WERI-Rb-1 (cell line): Measurements from ENCODE around the gene PELI3.
A peak's percentile ranks its signal among the peaks of the same experiment; 100 is the strongest.

Source experiments
- DNase-seq: peaks from one replicate; pipeline ENCODE4 v3.0.0-alpha.2; 2020
- H3K27ac ChIP-seq: fragments of 250-450 bp; sonication (Bioruptor Pico); 2 replicates; pipeline ENCODE4 v1.5.1; 2020; ENCODE audit warnings: mild to moderate bottlenecking, moderate library complexity
- H3K27me3 ChIP-seq: fragments of 250-450 bp; sonication (Bioruptor Pico); 2 replicates; pipeline ENCODE4 v1.5.1; 2021; ENCODE audit warnings: mild to moderate bottlenecking, low read depth, moderate library complexity; ENCODE audit not compliant: insufficient read depth, severe bottlenecking
- H3K36me3 ChIP-seq: fragments of 250-450 bp; sonication (Bioruptor Pico); 2 replicates; pipeline ENCODE4 v1.5.1; 2020; ENCODE audit warnings: mild to moderate bottlenecking, moderate library complexity
- H3K4me3 ChIP-seq: 2 replicates; pipeline ENCODE4 v1.5.1; 2011; ENCODE audit warnings: low read depth, mild to moderate bottlenecking, control low read depth, low read length
- H3K9me3 ChIP-seq: fragments of 250-450 bp; sonication (Bioruptor Pico); 2 replicates; pipeline ENCODE4 v1.5.1; 2021; ENCODE audit warnings: mild to moderate bottlenecking, moderate library complexity; ENCODE audit not compliant: severe bottlenecking
- CTCF ChIP-seq: IDR thresholded peaks from 2 replicates; pipeline ENCODE4 v1.5.1; 2011; ENCODE audit warnings: low read depth, mild to moderate bottlenecking, control low read depth, inconsistent platforms, low read length

The PELI3 gene

GRCh38 chr11:66495401-66495854 is 28.7 kb downstream of the PELI3 start:
- DNase-seq, result peak; percentile 55
- H3K4me3 ChIP-seq, result no peak overlapping the region
- peaks cover 68% of the 10 kb centered on the region for H3K36me3 ChIP-seq
- H3K27ac ChIP-seq, result no peak overlapping the region
- H3K9me3 ChIP-seq, result no peaks in the 10 kb centered on the region
- H3K27me3 ChIP-seq, result no peaks in the 10 kb centered on the region
- peak; percentile 76 for TF ChIP-seq CTCF

GRCh38 chr11:66497206-66497605 is 30.5 kb downstream of the PELI3 start:
- Histone ChIP-seq H3K27ac (no peak overlapping the region), H3K9me3 (no peaks in the 10 kb centered on the region), H3K36me3 (peaks cover 61% of the 10 kb centered on the region), H3K4me3 (no peak overlapping the region), H3K27me3 (no peaks in the 10 kb centered on the region)
- TF ChIP-seq CTCF, result no peak
- no peak for DNase-seq

GRCh38 chr11:66498506-66498905 is 31.8 kb downstream of the PELI3 start:
- no peaks in the 10 kb centered on the region for H3K27me3 ChIP-seq
- DNase-seq, result no peak
- peaks cover 52% of the 10 kb centered on the region for H3K36me3 ChIP-seq
- no peaks in the 10 kb centered on the region for H3K9me3 ChIP-seq
- TF ChIP-seq CTCF, result no peak
- no peak overlapping the region for H3K4me3 ChIP-seq
- H3K27ac ChIP-seq, result no peak overlapping the region

GRCh38 chr11:66505276-66505816 is 38.6 kb downstream of the PELI3 start:
- no peak for TF ChIP-seq CTCF
- Histone ChIP-seq H3K27ac (no peak overlapping the region), H3K4me3 (no peak overlapping the region), H3K36me3 (peaks cover 27% of the 10 kb centered on the region), H3K9me3 (no peaks in the 10 kb centered on the region), H3K27me3 (no peaks in the 10 kb centered on the region)
- DNase-seq, result no peak

- Histone ChIP-seq H3K4me3 (no peak overlapping the region), H3K9me3 (no peaks in the 10 kb centered on the region), H3K27ac (no peak overlapping the region), H3K27me3 (no peaks in the 10 kb centered on the region), H3K36me3 (peaks cover 49% of the 10 kb centered on the region)
- DNase-seq, result no peak
- no peak for TF ChIP-seq CTCF
Measured at GRCh38 chr11:66509131-66509561, 42.4 kb downstream of the PELI3 start.
